Upper lobe of left lung (tissue), 6 donors: ENCODE measurements around the gene MMP8. TPM values are rescaled to one million over a fixed set of nuclear protein-coding genes. Genes with fewer than 3 reads are reported as not detected.

Source experiments
- ATAC-seq, 2 donors: fragments of 200-7000 bp; cut with Tn5 transposase; one replicate each; pipeline ENCODE4 v1.9.1; 2022; ENCODE audit warnings: mild to moderate bottlenecking in 2 of 2, moderate library complexity in 2 of 2; ENCODE audit not compliant: low FRiP score in 2 of 2
- DNase-seq, 2 donors: peaks; one replicate each; pipeline ENCODE4 v3.0.0-alpha.2; 2019 to 2020
- H3K27ac ChIP-seq, 4 donors: fragments of 200-600 bp; sonication (generic); one replicate each; pipeline ENCODE4 v1.5.1; 2016 to 2019
- H3K27me3 ChIP-seq, 4 donors: fragments of 200-600 bp; sonication (generic); one replicate each; pipeline ENCODE4 v1.5.1; 2017 to 2019
- H3K36me3 ChIP-seq, 4 donors: fragments of 200-600 bp; sonication (generic); one replicate each; pipeline ENCODE4 v1.5.1; 2016 to 2019
- H3K4me1 ChIP-seq, 4 donors: fragments of 200-600 bp; sonication (generic); one replicate each; pipeline ENCODE4 v1.5.1; 2018 to 2019
- H3K4me3 ChIP-seq, 4 donors: fragments of 200-600 bp; sonication (generic); one replicate each; pipeline ENCODE4 v1.5.1; 2017 to 2019; ENCODE audit warnings: mild to moderate bottlenecking in 2 of 4, moderate library complexity in 1 of 4
- H3K9me3 ChIP-seq, 4 donors: fragments of 200-600 bp; sonication (generic); one replicate each; pipeline ENCODE4 v1.5.1; 2018 to 2019
- EP300 ChIP-seq, 4 donors: sonication (generic); formaldehyde crosslinking; IDR thresholded peaks; one replicate each; pipeline ENCODE4 v1.5.1; 2017; ENCODE audit warnings: antibody characterized with exemption in 4 of 4, control low read depth in 2 of 4
- POLR2A ChIP-seq, 4 donors: fragments of 450-650 bp; IDR thresholded peaks; one replicate each; pipeline ENCODE4 v1.5.1; 2016 to 2017; ENCODE audit warnings: antibody characterized with exemption in 4 of 4, mild to moderate bottlenecking in 2 of 4
- POLR2AphosphoS5 ChIP-seq, 2 donors: sonication (generic); formaldehyde crosslinking; IDR thresholded peaks; one replicate each; pipeline ENCODE4 v1.5.1; 2017; ENCODE audit warnings: antibody characterized with exemption in 2 of 2
- WGBS, 2 donors: methylation state at CpG; one replicate each; pipeline ENCODE4 v1.1.5; 2017 to 2018; 5-methylcytosine and 5-hydroxymethylcytosine counted together
- total RNA-seq, 6 donors: library from RNA; depleted of rRNA in 4 of 6; stranded (reverse); fragments of >200 nt in 4 of 6; gene quantifications; one replicate each; pipeline versions ENCODE4 v1.1.0 to v1.2.1, GENCODE V29; 2016 to 2021
- TF ChIP-seq, protein P1 (sequence below), 6 experiments: fragments of 450-650 bp in 4 of 6; fragments of 200-600 bp in 2 of 6; sonication (generic) in 2 of 6; IDR thresholded peaks; one replicate each; pipeline ENCODE4 v1.5.1; 2016 to 2019; ENCODE audit warnings: antibody characterized with exemption in 6 of 6
- donor health status: DM: no; HTN: no; CAD: no; lungs with moderate emphysema.
- donor health status: DM: no; HTN: yes; CAD: no; lungs with severe emphysema.

The MMP8 gene, protein sequence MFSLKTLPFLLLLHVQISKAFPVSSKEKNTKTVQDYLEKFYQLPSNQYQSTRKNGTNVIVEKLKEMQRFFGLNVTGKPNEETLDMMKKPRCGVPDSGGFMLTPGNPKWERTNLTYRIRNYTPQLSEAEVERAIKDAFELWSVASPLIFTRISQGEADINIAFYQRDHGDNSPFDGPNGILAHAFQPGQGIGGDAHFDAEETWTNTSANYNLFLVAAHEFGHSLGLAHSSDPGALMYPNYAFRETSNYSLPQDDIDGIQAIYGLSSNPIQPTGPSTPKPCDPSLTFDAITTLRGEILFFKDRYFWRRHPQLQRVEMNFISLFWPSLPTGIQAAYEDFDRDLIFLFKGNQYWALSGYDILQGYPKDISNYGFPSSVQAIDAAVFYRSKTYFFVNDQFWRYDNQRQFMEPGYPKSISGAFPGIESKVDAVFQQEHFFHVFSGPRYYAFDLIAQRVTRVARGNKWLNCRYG
- total RNA-seq = 1 to 10 TPM in 3 of 6 donors, under 1 TPM in 3; under 0.01 to 2.7 (median 0.83) TPM

DNA sequence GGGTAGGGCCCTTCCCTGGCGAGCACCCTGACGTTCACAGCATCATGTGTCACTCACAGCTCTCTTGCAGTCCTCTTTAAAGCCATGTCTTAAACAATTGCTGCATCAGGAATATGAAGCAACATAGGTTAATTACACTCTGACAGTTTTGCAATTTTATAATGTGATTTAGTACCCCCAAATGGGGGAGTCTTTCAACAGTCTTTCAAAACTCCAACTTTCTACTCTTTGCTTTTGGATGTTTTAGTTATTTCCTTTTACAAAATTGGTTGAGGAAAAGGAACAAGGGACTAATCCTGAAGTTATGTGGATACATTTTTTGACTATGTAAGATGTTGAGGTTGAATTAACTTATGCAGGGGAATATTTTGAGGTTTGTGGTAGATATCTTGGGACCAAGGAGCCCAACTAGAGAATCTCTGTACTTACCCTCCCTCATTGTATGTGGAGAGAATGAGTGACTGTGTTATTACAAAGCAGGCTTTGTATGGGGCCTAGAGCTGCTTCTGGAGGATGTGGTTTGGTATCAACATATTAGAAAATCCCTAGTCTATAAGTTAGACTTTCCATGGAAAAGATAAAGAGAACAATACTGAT is at the start of gene MMP8:
Gene MMP8 (minus strand): TSS at position 51 of the 597 bp plus-strand sequence. CDS start 99 bp downstream, outside the sequence.
- 38 to 43% methylated on average over 2 of the region's 2 CpGs for WGBS, 2 donors
- TF ChIP-seq POLR2AphosphoS5 (IDR thresholded peaks at IDR 0.05) (no peak), POLR2A (IDR thresholded peaks at IDR 0.05) (no peak), EP300 (IDR thresholded peaks at IDR 0.05) (no peak)
- TF ChIP-seq, protein P1, sequence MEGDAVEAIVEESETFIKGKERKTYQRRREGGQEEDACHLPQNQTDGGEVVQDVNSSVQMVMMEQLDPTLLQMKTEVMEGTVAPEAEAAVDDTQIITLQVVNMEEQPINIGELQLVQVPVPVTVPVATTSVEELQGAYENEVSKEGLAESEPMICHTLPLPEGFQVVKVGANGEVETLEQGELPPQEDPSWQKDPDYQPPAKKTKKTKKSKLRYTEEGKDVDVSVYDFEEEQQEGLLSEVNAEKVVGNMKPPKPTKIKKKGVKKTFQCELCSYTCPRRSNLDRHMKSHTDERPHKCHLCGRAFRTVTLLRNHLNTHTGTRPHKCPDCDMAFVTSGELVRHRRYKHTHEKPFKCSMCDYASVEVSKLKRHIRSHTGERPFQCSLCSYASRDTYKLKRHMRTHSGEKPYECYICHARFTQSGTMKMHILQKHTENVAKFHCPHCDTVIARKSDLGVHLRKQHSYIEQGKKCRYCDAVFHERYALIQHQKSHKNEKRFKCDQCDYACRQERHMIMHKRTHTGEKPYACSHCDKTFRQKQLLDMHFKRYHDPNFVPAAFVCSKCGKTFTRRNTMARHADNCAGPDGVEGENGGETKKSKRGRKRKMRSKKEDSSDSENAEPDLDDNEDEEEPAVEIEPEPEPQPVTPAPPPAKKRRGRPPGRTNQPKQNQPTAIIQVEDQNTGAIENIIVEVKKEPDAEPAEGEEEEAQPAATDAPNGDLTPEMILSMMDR (IDR thresholded peaks at IDR 0.05) = no peak
- Histone ChIP-seq H3K36me3 (no peaks in the 10 kb centered on the region), H3K4me1 (peaks cover 0 to 4% (median 1%) of the 10 kb centered on the region in 4 donors), H3K27me3 (no peaks in the 10 kb centered on the region), H3K4me3 (no peak within 1 kb of the TSS), H3K27ac (no peak within 1 kb of the TSS), H3K9me3 (no peaks in the 10 kb centered on the region)
- no peak for DNase-seq
- ATAC-seq = no peak

DNA sequence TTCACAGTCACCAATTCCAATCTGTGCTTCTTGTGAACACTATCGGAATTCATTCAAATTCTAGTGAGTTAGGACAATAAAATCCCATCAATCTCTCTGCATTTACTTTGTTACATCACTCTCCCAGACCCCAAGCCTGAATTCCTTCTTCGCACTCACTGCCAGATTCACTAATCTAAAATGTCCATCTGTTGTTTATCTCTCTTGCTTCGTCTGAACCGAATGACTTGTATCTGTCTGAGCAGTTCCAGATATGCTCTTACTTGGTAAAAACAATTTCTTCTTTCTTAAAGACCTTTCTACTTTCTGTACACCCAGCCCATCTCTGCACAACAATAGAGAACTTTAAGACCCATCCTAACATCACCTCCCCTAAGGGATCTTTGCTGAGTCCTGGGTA is 48.6 kb upstream of the MMP8 start:
- Histone ChIP-seq H3K9me3 (no peaks in the 10 kb centered on the region), H3K4me3 (no peak overlapping the region), H3K27ac (no peak overlapping the region), H3K27me3 (no peaks in the 10 kb centered on the region), H3K36me3 (no peaks in the 10 kb centered on the region), H3K4me1 (no peaks in the 10 kb centered on the region)
- ATAC-seq (no peak), DNase-seq (no peak)
- 60 to 61% methylated on average over 4 of the region's 4 CpGs for WGBS, 2 donors
- TF ChIP-seq EP300 (IDR thresholded peaks at IDR 0.05) = no peak
- TF ChIP-seq, protein P1 (IDR thresholded peaks at IDR 0.05) = no peak
- no peak for TF ChIP-seq POLR2AphosphoS5 (IDR thresholded peaks at IDR 0.05)
- no peak for TF ChIP-seq POLR2A (IDR thresholded peaks at IDR 0.05)

DNA sequence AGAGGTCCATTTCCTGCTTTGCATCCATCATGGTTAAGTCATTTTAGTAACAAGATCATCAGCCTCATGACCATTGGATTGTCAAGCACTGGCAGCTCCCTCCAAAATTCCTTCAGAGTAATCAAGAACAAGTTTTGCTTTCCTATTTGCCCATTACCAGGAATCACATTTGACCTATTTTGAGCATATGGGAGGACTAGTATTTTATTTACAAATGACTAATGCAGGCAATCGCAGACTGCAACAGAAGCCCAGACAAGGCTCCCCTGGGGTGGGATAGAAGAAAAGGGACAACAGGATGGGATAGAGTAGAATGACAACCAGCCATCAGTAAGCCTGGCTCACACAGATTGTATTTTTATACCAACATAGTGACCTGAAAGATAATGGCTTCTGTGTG is 46.6 kb upstream of the MMP8 start:
- H3K4me3 ChIP-seq = no peak overlapping the region
- no peak for ATAC-seq
- TF ChIP-seq POLR2AphosphoS5 (IDR thresholded peaks at IDR 0.05) (no peak), EP300 (IDR thresholded peaks at IDR 0.05) (no peak), POLR2A (IDR thresholded peaks at IDR 0.05) (no peak)
- TF ChIP-seq, protein P1 (IDR thresholded peaks at IDR 0.05) = no peak
- DNase-seq = no peak
- no peak overlapping the region for H3K27ac ChIP-seq
- no peaks in the 10 kb centered on the region for H3K9me3 ChIP-seq
- H3K27me3 ChIP-seq = no peaks in the 10 kb centered on the region
- 50 to 59% methylated on average over 1 of the region's 1 CpG for WGBS, 2 donors
- H3K4me1 ChIP-seq = no peaks in the 10 kb centered on the region
- H3K36me3 ChIP-seq = no peaks in the 10 kb centered on the region

DNA sequence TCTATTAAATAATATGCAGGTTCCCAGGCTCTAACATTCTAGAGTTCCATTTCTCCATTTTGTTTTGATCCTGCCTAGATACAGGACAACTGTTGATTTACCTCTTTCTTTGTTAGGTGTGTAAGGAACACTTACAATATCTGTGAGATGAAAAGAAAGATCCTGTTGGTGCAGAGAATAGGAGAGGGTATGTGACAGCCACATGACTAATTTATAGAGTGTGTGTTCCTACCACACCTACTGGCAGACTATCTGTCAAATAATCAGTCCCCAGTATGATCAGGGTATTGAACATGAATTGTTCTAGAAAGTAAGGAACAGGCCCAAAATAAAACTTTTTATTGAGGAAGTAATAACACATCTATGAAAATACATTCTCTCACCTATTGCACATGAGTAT is 45.4 kb upstream of the MMP8 start:
- Histone ChIP-seq H3K9me3 (no peaks in the 10 kb centered on the region), H3K4me1 (no peaks in the 10 kb centered on the region), H3K4me3 (no peak overlapping the region), H3K36me3 (no peaks in the 10 kb centered on the region), H3K27me3 (no peaks in the 10 kb centered on the region), H3K27ac (no peak overlapping the region)
- ATAC-seq = no peak
- no peak for DNase-seq
- TF ChIP-seq POLR2A (IDR thresholded peaks at IDR 0.05) (no peak), EP300 (IDR thresholded peaks at IDR 0.05) (no peak), POLR2AphosphoS5 (IDR thresholded peaks at IDR 0.05) (no peak)
- TF ChIP-seq, protein P1 (IDR thresholded peaks at IDR 0.05) = no peak
